A549 (cell line): ENCODE results near the gene SUN2. TPM values are rescaled to one million over a fixed set of nuclear protein-coding genes. Genes with fewer than 3 reads are reported as not detected.

Experiments
- ATAC-seq, 2 experiments: fragments of 200-7000 bp in 1 of 2; fragments of >200 bp in 1 of 2; cut with Nextera tagmentation in 1 of 2; cut with Tn5 transposase in 1 of 2; 3 replicates each; pipeline versions ENCODE4 v1.8.0 to v1.9.1; 2018 to 2020; ENCODE audit warnings: mild to moderate bottlenecking in 1 of 2, moderate library complexity in 1 of 2
- CTCF ChIA-PET: fragments of 300-600 bp; sonication (Branson Sonifier 250); formaldehyde crosslinking; extraction: SDS; loops from one replicate; lab custom pipeline; 2021; ENCODE audit warnings: antibody characterized with exemption, inconsistent platforms; lab: Yijun Ruan, JAX
- POLR2A ChIA-PET: fragments of 350-600 bp; formaldehyde crosslinking; extraction: SDS; loops from one replicate; lab custom pipeline; 2021; ENCODE audit warnings: antibody characterized with exemption, inconsistent platforms; lab: Yijun Ruan, JAX
- DNase-seq, 2 experiments: peaks; one replicate each; pipeline versions ENCODE4 v3.0.0 to v3.0.0-alpha.2; 2011 to 2016; ENCODE audit warnings: low read depth in 1 of 2, low spot score in 1 of 2
- FAIRE-seq: peaks from 2 replicates; lab custom pipeline; 2011; peaks lifted over from hg19 to GRCh38; lab: Jason Lieb, UNC
- H3K27ac ChIP-seq, 2 experiments: fragments of >200 bp; sonication (Bioruptor Twin); formaldehyde crosslinking; 3 replicates each; pipeline ENCODE4 v1.5.1; 2016 to 2017
- H3K4me1 ChIP-seq: fragments of >200 bp; sonication (Bioruptor Twin); formaldehyde crosslinking; 3 replicates; pipeline ENCODE4 v1.6.1; 2016
- H3K4me2 ChIP-seq: fragments of >200 bp; sonication (Bioruptor Twin); formaldehyde crosslinking; 3 replicates; pipeline ENCODE4 v1.6.1; 2016
- H3K4me3 ChIP-seq: fragments of >200 bp; sonication (Bioruptor Twin); formaldehyde crosslinking; 3 replicates; pipeline ENCODE4 v1.5.1; 2016
- H3K9me3 ChIP-seq: fragments of >200 bp; sonication (Bioruptor Twin); formaldehyde crosslinking; 3 replicates; pipeline ENCODE4 v1.6.1; 2016
- ATOH8 ChIP-seq: fragments of 250-450 bp; sonication (Bioruptor Pico); IDR thresholded peaks from 2 replicates; pipeline ENCODE4 v1.5.0; 2020; ENCODE audit warnings: low read depth, mild to moderate bottlenecking, moderate library complexity
- BCL3 ChIP-seq: fragments of >200 bp; sonication (Bioruptor Twin); formaldehyde crosslinking; IDR thresholded peaks from 3 replicates; pipeline ENCODE4 v1.6.1; 2016
- FOXS1 ChIP-seq: fragments of 250-450 bp; sonication (Bioruptor Pico); IDR thresholded peaks from 2 replicates; pipeline ENCODE4 v1.5.0; 2020; ENCODE audit warnings: mild to moderate bottlenecking, moderate library complexity
- HEYL ChIP-seq: fragments of 250-450 bp; sonication (Bioruptor Pico); IDR thresholded peaks from 2 replicates; pipeline ENCODE4 v1.8.0; 2021; ENCODE audit warnings: mild to moderate bottlenecking, moderate library complexity
- JUN ChIP-seq, 2 experiments: fragments of >200 bp; sonication (Bioruptor Twin); formaldehyde crosslinking; IDR thresholded peaks; 2 replicates in 1 of 2; 3 replicates in 1 of 2; pipeline ENCODE4 v1.6.1; 2016 to 2017
- JUNB ChIP-seq: fragments of >200 bp; sonication (Bioruptor Twin); formaldehyde crosslinking; IDR thresholded peaks from 2 replicates; pipeline ENCODE4 v1.6.1; 2016
- KDM1A ChIP-seq: fragments of 200-600 bp; sonication (generic); IDR thresholded peaks from 2 replicates; pipeline ENCODE4 v1.6.1; 2016; ENCODE audit warnings: low read depth, mild to moderate bottlenecking
- PBX3 ChIP-seq: IDR thresholded peaks from 2 replicates; pipeline ENCODE4 v1.6.1; 2012
- RAD21 ChIP-seq, 2 experiments: fragments of >200 bp in 1 of 2; sonication (Bioruptor Twin) in 1 of 2; formaldehyde crosslinking in 1 of 2; IDR thresholded peaks in 1 of 2; conservative IDR thresholded peaks in 1 of 2; 2 replicates in 1 of 2; 3 replicates in 1 of 2; pipeline ENCODE4 v1.6.1; 2012 to 2018; ENCODE audit warnings: inconsistent platforms in 1 of 2
- RARB ChIP-seq: fragments of 250-450 bp; sonication (Bioruptor Pico); IDR thresholded peaks from 2 replicates; pipeline ENCODE4 v1.8.0; 2021; ENCODE audit warnings: mild to moderate bottlenecking, moderate library complexity
- RCOR1 ChIP-seq: fragments of 150-350 bp; IDR thresholded peaks from 2 replicates; pipeline ENCODE4 v1.6.1; 2014; ENCODE audit warnings: antibody characterized with exemption, low read length, low read depth
- SMC3 ChIP-seq: fragments of >200 bp; sonication (Bioruptor Twin); formaldehyde crosslinking; IDR thresholded peaks from 3 replicates; pipeline ENCODE4 v1.6.1; 2018; ENCODE audit warnings: inconsistent platforms
- TFCP2L1 ChIP-seq: fragments of 250-450 bp; sonication (Bioruptor Pico); IDR thresholded peaks from 2 replicates; pipeline ENCODE4 v1.5.0; 2021; ENCODE audit warnings: mild to moderate bottlenecking
- TP53 ChIP-seq: fragments of 250-450 bp; sonication (Bioruptor Pico); IDR thresholded peaks from 2 replicates; pipeline ENCODE4 v1.5.0; 2021; ENCODE audit warnings: mild to moderate bottlenecking, moderate library complexity
- ZFP36 ChIP-seq: fragments of 450-650 bp; IDR thresholded peaks from 2 replicates; pipeline ENCODE4 v1.6.1; 2014; ENCODE audit warnings: borderline replicate concordance; ENCODE audit not compliant: partially characterized antibody
- ZSCAN20 ChIP-seq: fragments of 250-450 bp; sonication (Bioruptor Pico); IDR thresholded peaks from 2 replicates; pipeline ENCODE4 v1.8.0; 2022; ENCODE audit warnings: mild to moderate bottlenecking, moderate library complexity
- WGBS: methylation state at CpG from one replicate; pipeline ENCODE4 v1.1.6; 2017; ENCODE audit errors: missing lambda C conversion rate; 5-methylcytosine and 5-hydroxymethylcytosine counted together
- polyA plus RNA-seq, 4 experiments: library from polyadenylated mRNA; depleted of rRNA in 3 of 4; stranded (reverse); fragments of >200 nt; fragmentation: RNase III in 1 of 4; extraction: RNeasy Plus Mini Kit Qiagen cat#74134 plus additional on column Dnase treatment in 1 of 4; gene quantifications; 2 replicates in 3 of 4; 3 replicates in 1 of 4; pipeline ENCODE4 v1.2.3, GENCODE V29; 2011 to 2017
- TF ChIP-seq, protein P1 (sequence below): IDR thresholded peaks from 2 replicates; pipeline ENCODE4 v1.6.1; 2012; ENCODE audit warnings: low read depth, borderline replicate concordance
- TF ChIP-seq, protein P2 (sequence below): fragments of 250-450 bp; sonication (Bioruptor Pico); IDR thresholded peaks from 2 replicates; pipeline ENCODE4 v1.5.0; 2021; ENCODE audit warnings: mild to moderate bottlenecking, moderate library complexity, borderline replicate concordance
- TF ChIP-seq, protein P3 (sequence below): fragments of >200 bp; sonication (Bioruptor Twin); formaldehyde crosslinking; IDR thresholded peaks from 2 replicates; pipeline ENCODE4 v1.6.1; 2016

The SUN2 gene
- polyA plus RNA-seq, 2 of the 4 experiments (the other 2 are of a cell fraction), result 12.6 to 24.0 TPM

- peak overlapping the region; percentile 96 to 99 for H3K27ac ChIP-seq
- ATAC-seq, result no peak
- no peak for TF ChIP-seq JUN (IDR thresholded peaks at IDR 0.05)
- TF ChIP-seq ATOH8, result no peak
- no peak for TF ChIP-seq TFCP2L1 (CRISPR knock-in tag)
- no peak for TF ChIP-seq BCL3
- TF ChIP-seq RARB, result no peak
- TF ChIP-seq, protein P1, sequence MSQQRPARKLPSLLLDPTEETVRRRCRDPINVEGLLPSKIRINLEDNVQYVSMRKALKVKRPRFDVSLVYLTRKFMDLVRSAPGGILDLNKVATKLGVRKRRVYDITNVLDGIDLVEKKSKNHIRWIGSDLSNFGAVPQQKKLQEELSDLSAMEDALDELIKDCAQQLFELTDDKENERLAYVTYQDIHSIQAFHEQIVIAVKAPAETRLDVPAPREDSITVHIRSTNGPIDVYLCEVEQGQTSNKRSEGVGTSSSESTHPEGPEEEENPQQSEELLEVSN, result no peak
- TF ChIP-seq, all 56 proteins: peak for 0
- H3K4me3 ChIP-seq, result peak overlapping the region; percentile 88
- peak overlapping the region; percentile 86 for H3K4me2 ChIP-seq
- WGBS, result 79% methylated on average over 5 of the region's 5 CpGs
- H3K9me3 ChIP-seq, result no peaks in the 10 kb centered on the region
- ChIA-PET POLR2A (interaction anchor here (0.6 to 2.9 kb wide), 2 partner anchors 17 to 208 kb away, joined by 6 to 12 read pairs; partner anchors contain the start of gene TOMM22), CTCF (interaction anchor here (1.6 to 5.6 kb wide), 2 partner anchors 17 to 19 kb away, joined by 4 to 47 read pairs; partner anchors contain the start of gene TOMM22)
- DNase-seq (no peak), FAIRE-seq (no peak)
- peaks cover 53% of the 10 kb centered on the region for H3K4me1 ChIP-seq
These were observed 56.7 kb downstream of the SUN2 start for GRCh38 chr22:38699143-38699542.

DNA sequence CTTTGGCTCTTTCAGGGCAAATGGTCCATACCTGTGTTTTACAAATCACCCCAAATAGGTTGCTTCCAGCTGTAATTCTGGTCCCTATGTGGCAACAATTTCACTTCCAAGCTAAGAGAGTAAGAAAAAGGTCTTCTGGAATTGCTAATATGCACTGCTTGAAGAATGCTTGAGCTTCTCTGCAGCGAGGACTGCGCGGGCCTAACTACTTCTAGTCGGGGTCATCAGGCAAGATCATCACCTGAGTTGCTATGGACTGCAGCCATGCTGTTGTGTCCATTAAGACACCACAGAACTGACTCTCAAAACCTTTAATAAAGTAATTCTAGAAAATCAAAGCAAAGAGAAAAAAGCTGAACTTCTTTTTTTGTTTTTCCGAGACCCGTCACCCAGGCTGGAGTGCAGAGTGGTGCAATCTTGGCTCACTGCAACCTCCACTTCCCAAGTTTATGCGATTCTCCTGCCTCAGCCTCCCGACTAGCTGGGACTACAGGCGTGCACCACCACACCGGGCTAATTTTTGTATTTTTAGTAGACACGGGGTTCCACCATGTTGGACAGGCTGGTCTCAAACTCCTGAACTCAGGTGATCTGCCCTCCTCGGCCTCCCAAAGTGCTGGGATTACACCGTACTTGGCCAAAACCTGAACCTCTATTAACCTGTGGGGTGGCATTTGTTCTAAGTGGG is 57.2 kb downstream of the SUN2 start:
- WGBS, result 97% methylated on average over 13 of the region's 13 CpGs
- ATAC-seq (no peak), FAIRE-seq (no peak), DNase-seq (no peak)
- Histone ChIP-seq H3K4me1 (peaks cover 53% of the 10 kb centered on the region), H3K9me3 (no peaks in the 10 kb centered on the region), H3K4me2 (peak overlapping the region; percentile 86), H3K4me3 (peak overlapping the region; percentile 88), H3K27ac (peak overlapping the region in 1 of 2 experiments; percentile 99; a peak in 3 of 6 replicates)
- TF ChIP-seq PBX3 (no peak), RCOR1 (no peak), RARB (no peak), KDM1A (no peak), ZSCAN20 (CRISPR knock-in tag) (no peak), HEYL (no peak), SMC3 (no peak), RAD21 (conservative IDR thresholded peaks at IDR 0.05 in 1 of 2, IDR thresholded peaks at IDR 0.05 in 1 of 2) (no peak), ZFP36 (no peak), JUNB (no peak), FOXS1 (no peak), TP53 (CRISPR knock-in tag) (no peak)
- TF ChIP-seq, protein P2, sequence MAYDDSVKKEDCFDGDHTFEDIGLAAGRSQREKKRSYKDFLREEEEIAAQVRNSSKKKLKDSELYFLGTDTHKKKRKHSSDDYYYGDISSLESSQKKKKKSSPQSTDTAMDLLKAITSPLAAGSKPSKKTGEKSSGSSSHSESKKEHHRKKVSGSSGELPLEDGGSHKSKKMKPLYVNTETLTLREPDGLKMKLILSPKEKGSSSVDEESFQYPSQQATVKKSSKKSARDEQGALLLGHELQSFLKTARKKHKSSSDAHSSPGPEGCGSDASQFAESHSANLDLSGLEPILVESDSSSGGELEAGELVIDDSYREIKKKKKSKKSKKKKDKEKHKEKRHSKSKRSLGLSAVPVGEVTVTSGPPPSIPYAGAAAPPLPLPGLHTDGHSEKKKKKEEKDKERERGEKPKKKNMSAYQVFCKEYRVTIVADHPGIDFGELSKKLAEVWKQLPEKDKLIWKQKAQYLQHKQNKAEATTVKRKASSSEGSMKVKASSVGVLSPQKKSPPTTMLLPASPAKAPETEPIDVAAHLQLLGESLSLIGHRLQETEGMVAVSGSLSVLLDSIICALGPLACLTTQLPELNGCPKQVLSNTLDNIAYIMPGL (CRISPR knock-in tag), result no peak
- TF ChIP-seq, protein P3, sequence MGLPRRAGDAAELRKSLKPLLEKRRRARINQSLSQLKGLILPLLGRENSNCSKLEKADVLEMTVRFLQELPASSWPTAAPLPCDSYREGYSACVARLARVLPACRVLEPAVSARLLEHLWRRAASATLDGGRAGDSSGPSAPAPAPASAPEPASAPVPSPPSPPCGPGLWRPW, result no peak
- CTCF ChIA-PET, result interaction anchor here (1.2 to 5.6 kb wide), 2 partner anchors 16 to 27 kb away, joined by 3 to 47 read pairs; partner anchors contain the start of gene TOMM22
- POLR2A ChIA-PET, result interaction anchor here (0.6 to 2.9 kb wide), 2 partner anchors 17 to 207 kb away, joined by 6 to 12 read pairs; partner anchors contain the start of gene TOMM22
